ENCODE results near the gene TXLNA. TPM values are rescaled to one million over a fixed set of nuclear protein-coding genes. Genes with fewer than 3 reads are reported as not detected.

TXLNA gene
- total RNA-seq, 6 donors from 2014 or later: 29.3 to 57.5 (median 47.5) TPM

DNA sequence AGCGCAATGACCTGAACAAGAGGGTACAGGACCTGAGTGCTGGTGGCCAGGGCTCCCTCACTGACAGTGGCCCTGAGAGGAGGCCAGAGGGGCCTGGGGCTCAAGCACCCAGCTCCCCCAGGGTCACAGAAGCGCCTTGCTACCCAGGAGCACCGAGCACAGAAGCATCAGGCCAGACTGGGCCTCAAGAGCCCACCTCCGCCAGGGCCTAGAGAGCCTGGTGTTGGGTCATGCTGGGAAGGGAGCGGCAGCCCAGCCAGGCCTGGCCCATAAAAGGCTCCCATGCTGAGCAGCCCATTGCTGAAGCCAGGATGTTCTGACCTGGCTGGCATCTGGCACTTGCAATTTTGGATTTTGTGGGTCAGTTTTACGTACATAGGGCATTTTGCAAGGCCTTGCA is 15.5 kb downstream of the TXLNA start:
- no peak overlapping the region for H3K27ac ChIP-seq
- peaks cover 52 to 79% (median 70%) of the 10 kb centered on the region in 4 donors for H3K36me3 ChIP-seq
- H3K9me3 ChIP-seq: no peaks in the 10 kb centered on the region
- TF ChIP-seq POLR2A (IDR thresholded peaks at IDR 0.05): no peak
- TF ChIP-seq, protein P1, sequence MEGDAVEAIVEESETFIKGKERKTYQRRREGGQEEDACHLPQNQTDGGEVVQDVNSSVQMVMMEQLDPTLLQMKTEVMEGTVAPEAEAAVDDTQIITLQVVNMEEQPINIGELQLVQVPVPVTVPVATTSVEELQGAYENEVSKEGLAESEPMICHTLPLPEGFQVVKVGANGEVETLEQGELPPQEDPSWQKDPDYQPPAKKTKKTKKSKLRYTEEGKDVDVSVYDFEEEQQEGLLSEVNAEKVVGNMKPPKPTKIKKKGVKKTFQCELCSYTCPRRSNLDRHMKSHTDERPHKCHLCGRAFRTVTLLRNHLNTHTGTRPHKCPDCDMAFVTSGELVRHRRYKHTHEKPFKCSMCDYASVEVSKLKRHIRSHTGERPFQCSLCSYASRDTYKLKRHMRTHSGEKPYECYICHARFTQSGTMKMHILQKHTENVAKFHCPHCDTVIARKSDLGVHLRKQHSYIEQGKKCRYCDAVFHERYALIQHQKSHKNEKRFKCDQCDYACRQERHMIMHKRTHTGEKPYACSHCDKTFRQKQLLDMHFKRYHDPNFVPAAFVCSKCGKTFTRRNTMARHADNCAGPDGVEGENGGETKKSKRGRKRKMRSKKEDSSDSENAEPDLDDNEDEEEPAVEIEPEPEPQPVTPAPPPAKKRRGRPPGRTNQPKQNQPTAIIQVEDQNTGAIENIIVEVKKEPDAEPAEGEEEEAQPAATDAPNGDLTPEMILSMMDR (IDR thresholded peaks at IDR 0.05): no peak
- TF ChIP-seq POLR2AphosphoS5 (IDR thresholded peaks at IDR 0.05): no peak
- no peak overlapping the region for H3K4me3 ChIP-seq
- WGBS, 2 donors: 89 to 96% methylated on average over 1 to 6 of the region's 6 CpGs
- peaks cover 0 to 15% (median 4%) of the 10 kb centered on the region in 4 donors for H3K4me1 ChIP-seq
- ATAC-seq (ENCODE audit: low FRiP score in 2 of 2) (no peak), DNase-seq (no peak)
- no peaks in the 10 kb centered on the region for H3K27me3 ChIP-seq

DNA sequence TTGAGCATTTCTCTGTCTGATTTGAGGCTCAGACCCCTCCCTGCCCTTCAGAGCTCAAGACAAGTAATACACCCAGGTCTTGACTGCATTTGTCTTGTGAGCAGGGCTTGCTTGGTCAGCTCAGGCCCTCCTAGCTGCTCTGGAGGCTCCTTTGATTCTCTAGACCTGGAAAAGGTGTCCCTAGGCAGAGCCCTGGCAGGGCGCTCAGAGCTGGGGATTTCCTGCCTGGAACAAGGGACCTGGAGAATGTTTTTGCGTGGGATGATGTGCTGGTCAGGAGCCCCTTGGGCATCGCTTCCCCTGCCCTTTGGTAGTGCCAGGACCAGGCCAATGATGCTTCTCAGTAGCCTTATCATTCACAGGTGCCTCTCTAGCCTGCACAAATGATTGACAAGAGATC is 16.1 kb downstream of the TXLNA start:
- H3K27ac ChIP-seq: no peak overlapping the region
- no peaks in the 10 kb centered on the region for H3K27me3 ChIP-seq
- H3K36me3 ChIP-seq: peaks cover 47 to 74% (median 65%) of the 10 kb centered on the region in 4 donors
- H3K4me1 ChIP-seq: peaks cover 0 to 18% (median 8%) of the 10 kb centered on the region in 4 donors
- DNase-seq: no peak
- ATAC-seq (ENCODE audit: low FRiP score in 2 of 2): no peak
- H3K9me3 ChIP-seq: no peaks in the 10 kb centered on the region
- H3K4me3 ChIP-seq: no peak overlapping the region
- no peak for TF ChIP-seq EP300 (IDR thresholded peaks at IDR 0.05)
- WGBS, 2 donors: 93 to 100% methylated on average over 3 of the region's 3 CpGs

- TF ChIP-seq POLR2A (IDR thresholded peaks at IDR 0.05) (no peak), POLR2AphosphoS5 (IDR thresholded peaks at IDR 0.05) (no peak), EP300 (IDR thresholded peaks at IDR 0.05) (no peak)
- TF ChIP-seq, protein P1 (IDR thresholded peaks at IDR 0.05): no peak
- Histone ChIP-seq H3K27ac (peak overlapping the region in 2 of 4 donors; percentile 5 to 25), H3K4me1 (peaks cover 5 to 23% (median 14%) of the 10 kb centered on the region in 4 donors), H3K9me3 (no peaks in the 10 kb centered on the region), H3K36me3 (peaks cover 40 to 67% (median 58%) of the 10 kb centered on the region in 4 donors), H3K27me3 (no peaks in the 10 kb centered on the region), H3K4me3 (no peak overlapping the region)
- DNase-seq (no peak), ATAC-seq (ENCODE audit: low FRiP score in 2 of 2) (no peak)
Observed at GRCh38 chr1:32195972-32196823, 16.7 kb downstream of the TXLNA start.

DNA sequence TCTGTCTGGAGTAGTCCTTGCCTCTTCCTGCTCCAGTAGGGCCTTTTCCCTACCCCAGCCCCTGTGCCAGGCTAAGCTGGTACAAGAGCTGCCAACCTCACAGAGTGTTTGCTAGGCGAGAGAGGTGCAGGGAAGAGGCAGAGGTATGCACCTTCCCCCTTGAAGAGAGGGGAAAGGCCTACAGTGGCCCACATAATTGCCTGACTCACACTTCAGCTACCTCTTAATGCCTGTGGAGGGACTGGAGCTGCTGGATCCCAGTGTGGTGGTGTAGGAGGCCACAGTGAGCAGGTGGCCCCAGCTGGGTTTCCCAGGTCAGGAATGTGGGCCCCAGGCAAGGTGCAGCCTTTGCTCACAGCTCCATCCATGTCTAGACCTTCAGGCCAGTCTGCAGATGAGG is 17.6 kb downstream of the TXLNA start:
- Histone ChIP-seq H3K36me3 (peaks cover 31 to 58% (median 50%) of the 10 kb centered on the region in 4 donors), H3K9me3 (no peaks in the 10 kb centered on the region), H3K4me1 (peaks cover 14 to 31% (median 23%) of the 10 kb centered on the region in 4 donors), H3K4me3 (no peak overlapping the region), H3K27me3 (no peaks in the 10 kb centered on the region), H3K27ac (peak overlapping the region in 1 of 4 donors; percentile 25)
- TF ChIP-seq EP300 (IDR thresholded peaks at IDR 0.05): no peak
- no peak for TF ChIP-seq POLR2AphosphoS5 (IDR thresholded peaks at IDR 0.05)
- peak in 1 of 4 donors; percentile 9 for TF ChIP-seq POLR2A (IDR thresholded peaks at IDR 0.05)
- ATAC-seq (ENCODE audit: low FRiP score in 2 of 2) (peak in 1 of 2 donors; percentile 73), DNase-seq (peak in 1 of 2 donors; percentile 37)
- 71 to 83% methylated on average over 1 of the region's 1 CpG for WGBS, 2 donors

DNA sequence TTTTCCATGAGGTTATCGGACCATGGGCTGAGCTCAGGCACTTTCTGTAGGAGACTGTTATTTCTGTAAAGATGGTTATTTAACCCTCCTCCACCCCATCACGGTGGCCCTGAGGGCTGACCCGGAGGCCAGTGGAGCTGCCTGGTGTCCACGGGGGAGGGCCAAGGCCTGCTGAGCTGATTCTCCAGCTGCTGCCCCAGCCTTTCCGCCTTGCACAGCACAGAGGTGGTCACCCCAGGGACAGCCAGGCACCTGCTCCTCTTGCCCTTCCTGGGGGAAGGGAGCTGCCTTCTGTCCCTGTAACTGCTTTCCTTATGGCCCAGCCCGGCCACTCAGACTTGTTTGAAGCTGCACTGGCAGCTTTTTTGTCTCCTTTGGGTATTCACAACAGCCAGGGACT is 18.4 kb downstream of the TXLNA start:
- ATAC-seq (ENCODE audit: low FRiP score in 2 of 2): no peak
- Histone ChIP-seq H3K27me3 (no peaks in the 10 kb centered on the region), H3K9me3 (no peaks in the 10 kb centered on the region), H3K4me3 (no peak overlapping the region), H3K27ac (peak overlapping the region in 3 of 4 donors; percentile 4 to 20 (median 11)), H3K36me3 (peaks cover 26 to 51% (median 42%) of the 10 kb centered on the region in 4 donors), H3K4me1 (peaks cover 15 to 31% (median 25%) of the 10 kb centered on the region in 4 donors)
- 79 to 80% methylated on average over 6 of the region's 6 CpGs for WGBS, 2 donors
- TF ChIP-seq, protein P1 (IDR thresholded peaks at IDR 0.05): no peak
- TF ChIP-seq POLR2A (IDR thresholded peaks at IDR 0.05) (no peak), EP300 (IDR thresholded peaks at IDR 0.05) (no peak), POLR2AphosphoS5 (IDR thresholded peaks at IDR 0.05) (no peak)
- no peak for DNase-seq

Data from upper lobe of left lung (tissue), 6 donors.